Adrenal gland (tissue), 12 donors: ENCODE results near the gene ZNF697. TPM values are rescaled to one million over a fixed set of nuclear protein-coding genes. Genes with fewer than 3 reads are reported as not detected.

Experiments
- DNase-seq, 7 donors: peaks; one replicate each; pipeline ENCODE4 v3.0.0-alpha.2; 2019 to 2020
- H3K27ac ChIP-seq, 5 donors: fragments of 200-600 bp; sonication (generic) in 4 of 5; 1 replicate in 3 of 5; 2 replicates in 2 of 5; pipeline versions ENCODE4 v1.5.1 to v1.8.0; 2016 to 2020; ENCODE audit warnings: mild to moderate bottlenecking in 1 of 5
- H3K27me3 ChIP-seq: fragments of 200-600 bp; 2 replicates; pipeline ENCODE4 v1.8.0; 2021
- H3K36me3 ChIP-seq, 2 donors: fragments of 200-600 bp; replicated peaks in 1 of 2; 1 replicate in 1 of 2; 2 replicates in 1 of 2; pipeline versions ENCODE4 v1.5.1 to v1.8.0; 2018 to 2022
- H3K4me1 ChIP-seq, 2 donors: fragments of 200-600 bp; replicated peaks in 1 of 2; 1 replicate in 1 of 2; 2 replicates in 1 of 2; pipeline versions ENCODE4 v1.5.1 to v1.8.0; 2018 to 2021
- H3K4me3 ChIP-seq, 4 donors: fragments of 200-600 bp; sonication (generic) in 3 of 4; one replicate each; pipeline ENCODE4 v1.5.1; 2016 to 2018
- H3K9me3 ChIP-seq, 3 donors: fragments of 200-600 bp; sonication (generic) in 1 of 3; replicated peaks in 1 of 3; 1 replicate in 2 of 3; 2 replicates in 1 of 3; pipeline versions ENCODE4 v1.5.1 to v1.8.0; 2016 to 2021
- POLR2A ChIP-seq, 2 donors: fragments of 450-650 bp; IDR thresholded peaks; one replicate each; pipeline ENCODE4 v1.6.1; 2017; ENCODE audit warnings: antibody characterized with exemption in 2 of 2, mild to moderate bottlenecking in 2 of 2, moderate library complexity in 1 of 2
- WGBS, 4 donors: extraction: QIAGEN DNeasy Blood & Tissue Kit in 2 of 4; methylation state at CpG; one replicate each; pipeline versions ENCODE4 v1.1.5 to v1.1.7; 2013 to 2017; 5-methylcytosine and 5-hydroxymethylcytosine counted together
- intact Hi-C, 2 donors: fragments of 100-400 bp; cut with DNase I; formaldehyde crosslinking; loops; one replicate each; pipeline versions ENCODE4 v1.14.1 to v1.15.0; 2022 to 2023
- polyA plus RNA-seq, 3 donors: library from polyadenylated mRNA; stranded (reverse); fragments of 200-250 nt in 2 of 3; fragments of 350-450 nt in 1 of 3; fragmentation: Illumina TruSeq in 1 of 3; extraction: RNeasy Lipid Tissue Mini Kit (QIAGEN cat#74804) in 1 of 3; gene quantifications; one replicate each; pipeline ENCODE4 v1.2.3, GENCODE V29; 2013 to 2014
- total RNA-seq, 9 donors: library from RNA; depleted of rRNA in 4 of 9; stranded (reverse); fragments of >200 nt in 4 of 9; fragments of 120-200 nt in 1 of 9; fragmentation: NEBNext Ultra II Directional in 1 of 9; extraction: Animal tissue kit (Norgen Biotek cat#: 25700) in 1 of 9; gene quantifications; one replicate each; pipeline versions ENCODE4 v1.1.0 to v1.2.4, GENCODE V29; 2013 to 2023
- TF ChIP-seq, protein P1 (sequence below), 6 experiments: fragments of 450-650 bp in 4 of 6; fragments of 200-600 bp in 2 of 6; sonication (generic) in 1 of 6; IDR thresholded peaks; 1 replicate in 5 of 6; 2 replicates in 1 of 6; pipeline versions ENCODE4 v1.5.1 to v1.8.0; 2016 to 2021; ENCODE audit warnings: antibody characterized with exemption in 6 of 6, mild to moderate bottlenecking in 2 of 6, moderate library complexity in 1 of 6
- donor health status: healthy with polysubstance abuse.
- donor health status: Bipolar disorder and iron deficiency.
- donor health status: DM: yes; HTN: yes; CAD: no.
- donor health status: DM: no; HTN: no; CAD: no.
- donor health status: DM: no; HTN: no; CAD: no.
- donor health status: DM: yes; HTN: yes; CAD: no.

ZNF697 gene
- total and polyA plus RNA-seq, 12 donors, result 1.7 to 14.5 (median 5.3) TPM

DNA sequence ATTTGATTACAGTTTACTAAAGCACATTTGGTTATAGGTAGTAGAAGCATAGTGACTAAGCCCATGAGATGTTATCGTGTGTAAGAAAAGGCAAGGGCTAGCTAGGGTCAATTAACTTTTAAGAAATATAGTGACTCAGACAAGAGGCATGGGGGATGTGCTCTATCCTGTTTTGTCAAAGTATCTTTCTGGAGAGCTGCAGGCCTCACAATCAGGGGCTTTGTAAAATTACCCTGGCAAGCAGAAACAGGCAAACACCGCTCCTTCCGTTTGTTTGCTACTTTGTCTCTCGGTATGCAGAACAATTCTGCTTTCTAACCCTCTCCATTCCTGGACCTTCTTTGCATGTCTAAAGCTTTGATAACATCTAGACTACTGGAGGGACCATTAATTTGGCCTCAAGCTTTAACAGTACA, 26.1 kb upstream of the ZNF697 start:
- no peak for DNase-seq
- H3K27me3 ChIP-seq, result no peaks in the 10 kb centered on the region
- intact Hi-C loops, result loop anchor here in 1 of 2 donors (2.0 kb wide), 1 partner anchor 61 kb away; no protein-coding TSS in a partner anchor
- TF ChIP-seq, protein P1, sequence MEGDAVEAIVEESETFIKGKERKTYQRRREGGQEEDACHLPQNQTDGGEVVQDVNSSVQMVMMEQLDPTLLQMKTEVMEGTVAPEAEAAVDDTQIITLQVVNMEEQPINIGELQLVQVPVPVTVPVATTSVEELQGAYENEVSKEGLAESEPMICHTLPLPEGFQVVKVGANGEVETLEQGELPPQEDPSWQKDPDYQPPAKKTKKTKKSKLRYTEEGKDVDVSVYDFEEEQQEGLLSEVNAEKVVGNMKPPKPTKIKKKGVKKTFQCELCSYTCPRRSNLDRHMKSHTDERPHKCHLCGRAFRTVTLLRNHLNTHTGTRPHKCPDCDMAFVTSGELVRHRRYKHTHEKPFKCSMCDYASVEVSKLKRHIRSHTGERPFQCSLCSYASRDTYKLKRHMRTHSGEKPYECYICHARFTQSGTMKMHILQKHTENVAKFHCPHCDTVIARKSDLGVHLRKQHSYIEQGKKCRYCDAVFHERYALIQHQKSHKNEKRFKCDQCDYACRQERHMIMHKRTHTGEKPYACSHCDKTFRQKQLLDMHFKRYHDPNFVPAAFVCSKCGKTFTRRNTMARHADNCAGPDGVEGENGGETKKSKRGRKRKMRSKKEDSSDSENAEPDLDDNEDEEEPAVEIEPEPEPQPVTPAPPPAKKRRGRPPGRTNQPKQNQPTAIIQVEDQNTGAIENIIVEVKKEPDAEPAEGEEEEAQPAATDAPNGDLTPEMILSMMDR (IDR thresholded peaks at IDR 0.05), result no peak
- TF ChIP-seq POLR2A (IDR thresholded peaks at IDR 0.05), result no peak
- H3K27ac ChIP-seq, result no peak overlapping the region
- H3K9me3 ChIP-seq, result no peaks in the 10 kb centered on the region
- no peaks in the 10 kb centered on the region for H3K36me3 ChIP-seq
- peaks cover 4 to 5% of the 10 kb centered on the region in 2 donors for H3K4me1 ChIP-seq
- no peak overlapping the region for H3K4me3 ChIP-seq
- 70 to 76% (median 74%) methylated on average over 4 of the region's 4 CpGs for WGBS, 4 donors

DNA sequence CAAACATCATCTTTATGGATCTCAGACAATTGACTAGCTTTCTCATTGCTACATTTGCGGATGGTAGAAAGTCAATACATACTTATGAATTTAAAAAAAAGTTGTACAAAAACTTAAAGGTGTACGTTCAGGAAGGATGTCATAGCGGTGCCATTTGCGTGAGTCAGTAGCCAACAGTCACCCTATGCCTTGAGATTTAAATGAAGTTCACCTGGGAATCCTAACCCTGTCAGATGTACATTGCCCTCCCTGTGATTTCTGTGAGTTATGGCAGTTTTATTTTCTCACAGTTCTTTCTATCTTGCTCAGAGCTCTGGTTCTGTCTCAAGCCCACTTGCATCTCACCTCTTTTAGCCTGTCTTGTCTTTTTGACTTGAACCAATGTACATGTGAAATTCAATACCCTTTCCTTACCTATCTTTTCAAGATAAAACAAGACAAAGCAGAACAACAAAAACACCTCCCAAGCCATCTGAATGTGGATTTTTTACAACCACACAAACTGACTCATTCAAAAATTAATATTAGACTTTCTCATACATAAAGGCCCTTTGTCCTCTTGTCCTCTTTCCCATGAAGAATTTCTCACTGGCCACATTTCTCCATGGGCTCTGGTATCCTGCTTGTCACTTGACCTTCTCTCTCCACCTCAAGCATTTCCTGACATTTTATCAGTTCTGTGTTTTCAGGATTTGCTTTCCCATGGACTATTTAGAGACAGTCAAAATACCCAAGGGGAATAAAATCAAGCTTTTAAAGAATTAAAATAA, 25.3 kb upstream of the ZNF697 start:
- no peak for TF ChIP-seq POLR2A (IDR thresholded peaks at IDR 0.05)
- WGBS, 4 donors, result 92 to 98% (median 95%) methylated on average over 4 of the region's 4 CpGs
- intact Hi-C loops, result no loop called here
- no peak overlapping the region for H3K4me3 ChIP-seq
- H3K9me3 ChIP-seq, result no peaks in the 10 kb centered on the region
- H3K27ac ChIP-seq, result no peak overlapping the region
- DNase-seq, result no peak
- H3K4me1 ChIP-seq, result peaks cover 4 to 5% of the 10 kb centered on the region in 2 donors
- H3K36me3 ChIP-seq, result no peaks in the 10 kb centered on the region
- no peaks in the 10 kb centered on the region for H3K27me3 ChIP-seq

DNA sequence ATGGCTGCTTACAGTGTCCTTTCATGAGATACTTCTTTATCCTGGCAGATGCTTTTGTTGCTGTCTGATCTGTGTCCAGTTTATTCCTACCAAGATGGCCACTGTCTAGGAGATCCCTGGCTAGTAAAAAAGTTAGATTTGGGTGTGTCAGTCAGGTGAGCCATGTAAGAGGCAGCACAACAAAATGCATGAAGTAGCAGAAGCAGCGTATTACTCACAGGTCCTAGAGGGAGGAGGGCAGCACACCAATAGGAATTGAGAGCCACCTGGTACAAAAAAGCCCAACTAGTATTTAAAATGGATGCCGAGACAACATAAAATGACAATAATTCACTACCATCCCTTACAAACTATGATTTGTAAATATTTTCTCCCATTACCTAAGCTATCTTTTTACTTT, 22.8 kb upstream of the ZNF697 start:
- TF ChIP-seq, protein P1 (IDR thresholded peaks at IDR 0.05), result no peak
- TF ChIP-seq POLR2A (IDR thresholded peaks at IDR 0.05), result no peak
- Histone ChIP-seq H3K36me3 (no peaks in the 10 kb centered on the region), H3K27ac (no peak overlapping the region), H3K27me3 (no peaks in the 10 kb centered on the region), H3K9me3 (no peaks in the 10 kb centered on the region), H3K4me1 (peaks cover 4 to 5% of the 10 kb centered on the region in 2 donors), H3K4me3 (no peak overlapping the region)
- intact Hi-C loops, result no loop called here
- 96 to 100% (median 98%) methylated on average over 2 of the region's 2 CpGs for WGBS, 4 donors
- no peak for DNase-seq

DNA sequence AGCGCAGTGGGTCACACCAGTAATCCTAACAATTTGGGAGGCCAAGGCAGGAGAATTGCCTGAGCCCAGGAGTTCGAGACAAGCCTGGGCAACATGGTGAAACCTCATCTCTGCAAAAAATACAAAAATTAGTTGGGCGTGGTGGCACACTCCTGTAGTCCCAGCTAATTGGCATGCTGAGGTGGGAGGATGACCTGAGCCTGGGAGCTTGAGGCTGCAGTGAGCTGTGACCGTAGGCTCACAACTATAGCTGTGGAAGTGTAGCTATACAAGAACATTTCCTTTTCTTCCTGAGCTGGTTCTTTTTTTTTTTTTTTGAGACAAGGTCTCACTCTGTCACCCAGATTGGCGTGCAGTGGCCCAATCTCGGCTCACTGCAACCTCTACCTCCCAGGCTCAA, 19.1 kb upstream of the ZNF697 start:
- Histone ChIP-seq H3K4me1 (no peaks in the 10 kb centered on the region), H3K4me3 (no peak overlapping the region), H3K9me3 (no peaks in the 10 kb centered on the region), H3K36me3 (no peaks in the 10 kb centered on the region), H3K27me3 (no peaks in the 10 kb centered on the region), H3K27ac (no peak overlapping the region)
- intact Hi-C loops, result no loop called here
- no peak for DNase-seq
- WGBS, 4 donors, result 89 to 96% (median 93%) methylated on average over 6 of the region's 6 CpGs
- TF ChIP-seq POLR2A (IDR thresholded peaks at IDR 0.05), result no peak
- TF ChIP-seq, protein P1 (IDR thresholded peaks at IDR 0.05), result no peak

DNA sequence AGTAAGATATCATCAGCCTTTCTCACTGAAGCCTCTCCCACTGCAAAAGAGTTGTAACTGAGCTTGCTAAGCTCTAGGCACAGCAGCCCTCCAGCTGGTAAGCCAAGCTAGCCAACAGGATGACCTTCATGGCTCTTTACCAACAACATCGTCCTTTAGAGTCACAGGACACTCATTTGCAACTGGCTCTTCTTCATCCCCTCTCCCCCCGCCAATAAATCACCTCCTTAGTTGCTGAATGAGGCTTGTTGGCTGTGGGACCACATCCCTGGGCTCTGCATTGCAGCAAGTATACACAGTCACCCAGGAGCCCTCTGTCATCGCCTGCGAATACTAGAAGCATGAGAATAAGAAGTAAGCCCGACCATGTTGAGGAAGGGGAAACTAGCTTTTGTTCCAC, 16.0 kb upstream of the ZNF697 start:
- no peak for TF ChIP-seq POLR2A (IDR thresholded peaks at IDR 0.05)
- TF ChIP-seq, protein P1 (IDR thresholded peaks at IDR 0.05), result no peak
- peak; percentile 56 to 80 (median 70) for DNase-seq
- H3K27ac ChIP-seq, result no peak overlapping the region
- H3K9me3 ChIP-seq, result no peaks in the 10 kb centered on the region
- H3K27me3 ChIP-seq, result no peaks in the 10 kb centered on the region
- 46 to 61% (median 50%) methylated on average over 5 of the region's 5 CpGs for WGBS, 4 donors
- no peaks in the 10 kb centered on the region for H3K36me3 ChIP-seq
- H3K4me1 ChIP-seq, result no peaks in the 10 kb centered on the region
- intact Hi-C loops, result loop anchor here (5.0 kb wide), 1 partner anchor 47 kb away; no protein-coding TSS in a partner anchor
- no peak overlapping the region for H3K4me3 ChIP-seq
